Thyroid gland (tissue), 4 donors: ENCODE measurements around the gene IL24.

Source experiments
- POLR2A ChIP-seq, 2 donors: fragments of 450-650 bp; IDR thresholded peaks; one replicate each; pipeline ENCODE4 v1.6.1; 2017; ENCODE audit warnings: antibody characterized with exemption in 2 of 2, mild to moderate bottlenecking in 2 of 2, moderate library complexity in 1 of 2
- TF ChIP-seq, protein P1 (sequence below), 6 experiments: fragments of 200-600 bp in 3 of 6; fragments of 450-650 bp in 3 of 6; sonication (generic) in 3 of 6; IDR thresholded peaks; one replicate each; pipeline ENCODE4 v1.5.1; 2016 to 2019; ENCODE audit warnings: antibody characterized with exemption in 6 of 6, mild to moderate bottlenecking in 2 of 6, inconsistent platforms in 1 of 6, moderate library complexity in 1 of 6

DNA sequence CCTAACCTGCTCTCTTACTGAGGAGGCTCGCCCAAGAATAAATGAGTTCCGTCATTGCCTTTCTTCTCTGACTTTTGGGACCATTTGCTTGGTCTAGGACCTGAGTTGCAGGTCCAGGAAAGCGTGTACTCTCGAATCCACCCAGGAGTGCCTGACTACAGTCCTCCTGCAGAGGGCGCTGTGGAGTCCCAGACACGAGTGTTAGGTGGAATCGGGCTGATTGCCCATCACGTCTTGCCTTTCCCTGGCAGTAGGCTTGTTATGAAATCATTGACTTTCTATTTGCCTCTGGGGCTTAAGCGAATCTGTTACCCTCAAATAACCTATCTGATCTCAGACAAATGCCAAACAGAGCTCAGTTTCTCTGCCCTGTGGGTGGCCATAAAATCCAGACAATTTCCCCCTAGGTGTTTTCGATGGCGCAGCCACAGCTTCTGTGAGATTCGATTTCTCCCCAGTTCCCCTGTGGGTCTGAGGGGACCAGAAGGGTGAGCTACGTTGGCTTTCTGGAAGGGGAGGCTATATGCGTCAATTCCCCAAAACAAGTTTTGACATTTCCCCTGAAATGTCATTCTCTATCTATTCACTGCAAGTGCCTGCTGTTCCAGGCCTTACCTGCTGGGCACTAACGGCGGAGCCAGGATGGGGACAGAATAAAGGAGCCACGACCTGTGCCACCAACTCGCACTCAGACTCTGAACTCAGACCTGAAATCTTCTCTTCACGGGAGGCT lies 32.1 kb upstream of the IL24 start, which contains the start of gene IL20:
- TF ChIP-seq POLR2A (IDR thresholded peaks at IDR 0.05), result no peak
- TF ChIP-seq, protein P1, sequence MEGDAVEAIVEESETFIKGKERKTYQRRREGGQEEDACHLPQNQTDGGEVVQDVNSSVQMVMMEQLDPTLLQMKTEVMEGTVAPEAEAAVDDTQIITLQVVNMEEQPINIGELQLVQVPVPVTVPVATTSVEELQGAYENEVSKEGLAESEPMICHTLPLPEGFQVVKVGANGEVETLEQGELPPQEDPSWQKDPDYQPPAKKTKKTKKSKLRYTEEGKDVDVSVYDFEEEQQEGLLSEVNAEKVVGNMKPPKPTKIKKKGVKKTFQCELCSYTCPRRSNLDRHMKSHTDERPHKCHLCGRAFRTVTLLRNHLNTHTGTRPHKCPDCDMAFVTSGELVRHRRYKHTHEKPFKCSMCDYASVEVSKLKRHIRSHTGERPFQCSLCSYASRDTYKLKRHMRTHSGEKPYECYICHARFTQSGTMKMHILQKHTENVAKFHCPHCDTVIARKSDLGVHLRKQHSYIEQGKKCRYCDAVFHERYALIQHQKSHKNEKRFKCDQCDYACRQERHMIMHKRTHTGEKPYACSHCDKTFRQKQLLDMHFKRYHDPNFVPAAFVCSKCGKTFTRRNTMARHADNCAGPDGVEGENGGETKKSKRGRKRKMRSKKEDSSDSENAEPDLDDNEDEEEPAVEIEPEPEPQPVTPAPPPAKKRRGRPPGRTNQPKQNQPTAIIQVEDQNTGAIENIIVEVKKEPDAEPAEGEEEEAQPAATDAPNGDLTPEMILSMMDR (IDR thresholded peaks at IDR 0.05), result peak; percentile 65 to 95 (median 85)
